T-cell (primary cell): ENCODE results near the gene BMERB1. TPM values are rescaled to one million over a fixed set of nuclear protein-coding genes. Genes with fewer than 3 reads are reported as not detected.

Source experiments
- ATAC-seq, 4 experiments: fragments of 200-7000 bp in 3 of 4; fragments of 150-1000 bp in 1 of 4; cut with Tn5 transposase; replicated peaks in 1 of 4; 1 replicate in 3 of 4; 2 replicates in 1 of 4; pipeline ENCODE4 v1.10.0; 2021; ENCODE audit warnings: moderate library complexity in 3 of 4, mild to moderate bottlenecking in 2 of 4, moderate number of reproducible peaks in 1 of 4
- CTCF ChIA-PET, 2 donors: fragments of 300-600 bp; sonication (Branson Sonifier 250); formaldehyde crosslinking; loops; one replicate each; lab custom pipeline; 2022; ENCODE audit warnings: antibody characterized with exemption in 2 of 2; lab: Charles Lee
- POLR2A ChIA-PET, 2 donors: fragments of 300-600 bp; sonication (Branson Sonifier 250); formaldehyde crosslinking; loops; one replicate each; lab custom pipeline; 2022; ENCODE audit warnings: antibody characterized with exemption in 2 of 2; lab: Charles Lee
- DNase-seq, 35 experiments: peaks; one replicate each; pipeline versions ENCODE4 v3.0.0 to v3.0.0-alpha.2; 2013 to 2023
- H3K27ac ChIP-seq: one replicate; pipeline ENCODE4 v1.5.1; 2013; ENCODE audit warnings: low read length
- H3K27me3 ChIP-seq, 2 experiments: replicated peaks in 1 of 2; 1 replicate in 1 of 2; 2 replicates in 1 of 2; pipeline versions ENCODE4 v1.6.1 to v1.7.0; 2013; ENCODE audit warnings: low read length in 1 of 2, mixed read lengths in 1 of 2; ENCODE audit not compliant: control insufficient read depth in 2 of 2, insufficient read depth in 2 of 2; ENCODE audit errors: extremely low read depth in 1 of 2
- H3K36me3 ChIP-seq, 2 donors: 1 replicate in 1 of 2; 2 replicates in 1 of 2; pipeline versions ENCODE4 v1.6.1 to v1.7.0; 2013; ENCODE audit warnings: low read length in 1 of 2; ENCODE audit not compliant: control insufficient read depth in 2 of 2, insufficient read depth in 1 of 2; ENCODE audit errors: extremely low read depth in 1 of 2
- H3K4me1 ChIP-seq, 2 experiments: 1 replicate in 1 of 2; 2 replicates in 1 of 2; pipeline versions ENCODE4 v1.6.1 to v1.7.0; 2013; ENCODE audit warnings: low read length in 2 of 2, mixed read lengths in 1 of 2; ENCODE audit not compliant: insufficient read depth in 2 of 2, control insufficient read depth in 1 of 2; ENCODE audit errors: extremely low read depth in 1 of 2
- H3K4me3 ChIP-seq, 2 donors: 1 replicate in 1 of 2; 2 replicates in 1 of 2; pipeline versions ENCODE4 v1.5.1 to v1.7.0; 2013; ENCODE audit warnings: mild to moderate bottlenecking in 2 of 2, low read length in 1 of 2, moderate library complexity in 1 of 2; ENCODE audit not compliant: control insufficient read depth in 1 of 2; ENCODE audit errors: extremely low read depth in 1 of 2
- H3K9me3 ChIP-seq: 2 replicates; pipeline ENCODE4 v1.7.0; 2013
- H3K27ac Mint-ChIP-seq, 2 donors: one replicate each; pipeline ENCODE4 v1.8.0; 2020 to 2021; ENCODE audit warnings: mild to moderate bottlenecking in 2 of 2, mixed read lengths in 2 of 2
- H3K27me3 Mint-ChIP-seq, 2 donors: one replicate each; pipeline ENCODE4 v1.8.0; 2021 to 2022; ENCODE audit warnings: mixed read lengths in 2 of 2
- H3K36me3 Mint-ChIP-seq: one replicate; pipeline ENCODE4 v1.8.0; 2021; ENCODE audit warnings: mixed read lengths
- H3K4me1 Mint-ChIP-seq, 3 donors: one replicate each; pipeline ENCODE4 v1.8.0; 2020 to 2022; ENCODE audit warnings: mixed read lengths in 3 of 3, mild to moderate bottlenecking in 1 of 3
- H3K4me3 Mint-ChIP-seq, 3 donors: one replicate each; pipeline ENCODE4 v1.8.0; 2020 to 2022; ENCODE audit warnings: mild to moderate bottlenecking in 3 of 3, mixed read lengths in 3 of 3, moderate library complexity in 3 of 3
- H3K9me3 Mint-ChIP-seq, 3 donors: one replicate each; pipeline ENCODE4 v1.8.0; 2020 to 2022; ENCODE audit warnings: mixed read lengths in 3 of 3
- WGBS: methylation state at CpG from one replicate; pipeline ENCODE4 v1.1.5; 2013; ENCODE audit warnings: missing lambda C conversion rate; ENCODE audit not compliant: insufficient coverage; 5-methylcytosine and 5-hydroxymethylcytosine counted together
- total RNA-seq, 35 experiments: library from RNA in 6 of 35; stranded (reverse) in 6 of 35; fragments of 120-200 nt in 1 of 35; gene quantifications; one replicate each; pipeline versions ENCODE4 v1.2.1 to v1.2.4 and lab custom pipeline; 2013 to 2026

BMERB1 gene
- total RNA-seq, 5 donors from 2014 or later (not counting 1 experiment from before 2014, with no cell fraction given) = 2.1 to 9.6 (median 5.6) TPM

- no peaks in the 10 kb centered on the region for H3K27me3 Mint-ChIP-seq
- DNase-seq (no peak), ATAC-seq (no peak)
- 86% methylated on average over 6 of the region's 12 CpGs for WGBS
- CTCF ChIA-PET = no interaction called here
- H3K4me1 Mint-ChIP-seq = peaks cover 0 to 4% (median 4%) of the 10 kb centered on the region in 3 donors
- no peaks in the 10 kb centered on the region for H3K36me3 ChIP-seq
- no peaks in the 10 kb centered on the region for H3K4me1 ChIP-seq
- no peak overlapping the region for H3K4me3 ChIP-seq
- no peak overlapping the region for H3K27ac ChIP-seq
- no peaks in the 10 kb centered on the region for H3K9me3 Mint-ChIP-seq
- no peaks in the 10 kb centered on the region for H3K27me3 ChIP-seq
- POLR2A ChIA-PET = no interaction called here
- H3K9me3 ChIP-seq = no peaks in the 10 kb centered on the region
- H3K27ac Mint-ChIP-seq = no peak overlapping the region
- no peak overlapping the region for H3K4me3 Mint-ChIP-seq
- no peaks in the 10 kb centered on the region for H3K36me3 Mint-ChIP-seq
These were observed 53.2 kb downstream of the BMERB1 start for GRCh38 chr16:15487336-15488284.

- Histone ChIP-seq H3K27ac (no peak overlapping the region), H3K9me3 (no peaks in the 10 kb centered on the region), H3K36me3 (no peaks in the 10 kb centered on the region), H3K4me1 (no peaks in the 10 kb centered on the region), H3K4me3 (no peak overlapping the region), H3K27me3 (no peaks in the 10 kb centered on the region)
- WGBS = 80% methylated on average over 2 of the region's 3 CpGs
- H3K4me1 Mint-ChIP-seq = peaks cover 0 to 4% (median 4%) of the 10 kb centered on the region in 3 donors
- no peak overlapping the region for H3K4me3 Mint-ChIP-seq
- H3K27me3 Mint-ChIP-seq = no peaks in the 10 kb centered on the region
- H3K9me3 Mint-ChIP-seq = no peaks in the 10 kb centered on the region
- POLR2A ChIA-PET = no interaction called here
- DNase-seq (no peak), ATAC-seq (no peak)
- no peaks in the 10 kb centered on the region for H3K36me3 Mint-ChIP-seq
- CTCF ChIA-PET = no interaction called here
- no peak overlapping the region for H3K27ac Mint-ChIP-seq
These were observed 54.6 kb downstream of the BMERB1 start for GRCh38 chr16:15489016-15489415.

- H3K27ac Mint-ChIP-seq = no peak overlapping the region
- DNase-seq = no peak
- Histone ChIP-seq H3K4me3 (no peak overlapping the region), H3K9me3 (no peaks in the 10 kb centered on the region), H3K27ac (no peak overlapping the region), H3K36me3 (no peaks in the 10 kb centered on the region), H3K4me1 (no peaks in the 10 kb centered on the region), H3K27me3 (no peaks in the 10 kb centered on the region)
- no peak for ATAC-seq
- ChIA-PET POLR2A (no interaction called here), CTCF (no interaction called here)
- H3K36me3 Mint-ChIP-seq = no peaks in the 10 kb centered on the region
- no peaks in the 10 kb centered on the region for H3K27me3 Mint-ChIP-seq
- WGBS = 84% methylated on average over 2 of the region's 5 CpGs
- no peak overlapping the region for H3K4me3 Mint-ChIP-seq
- H3K4me1 Mint-ChIP-seq = peaks cover 0 to 6% (median 4%) of the 10 kb centered on the region in 3 donors
- H3K9me3 Mint-ChIP-seq = no peaks in the 10 kb centered on the region
These were observed 55.8 kb downstream of the BMERB1 start for GRCh38 chr16:15490123-15490711.

GRCh38 chr16:15491411-15491810 is 57.0 kb downstream of the BMERB1 start:
- Mint-ChIP-seq H3K27me3 (no peaks in the 10 kb centered on the region), H3K27ac (no peak overlapping the region), H3K4me1 (peaks cover 0 to 6% (median 4%) of the 10 kb centered on the region in 3 donors), H3K9me3 (no peaks in the 10 kb centered on the region), H3K4me3 (no peak overlapping the region), H3K36me3 (no peaks in the 10 kb centered on the region)
- Histone ChIP-seq H3K27ac (no peak overlapping the region), H3K9me3 (no peaks in the 10 kb centered on the region), H3K27me3 (no peaks in the 10 kb centered on the region), H3K4me1 (no peaks in the 10 kb centered on the region), H3K36me3 (no peaks in the 10 kb centered on the region), H3K4me3 (no peak overlapping the region)
- WGBS = 82% methylated on average over 3 of the region's 4 CpGs
- no peak for ATAC-seq
- CTCF ChIA-PET = no interaction called here
- POLR2A ChIA-PET = no interaction called here
- DNase-seq = no peak

GRCh38 chr16:15492091-15492740 is 57.8 kb downstream of the BMERB1 start:
- H3K27me3 ChIP-seq = no peaks in the 10 kb centered on the region
- no peaks in the 10 kb centered on the region for H3K9me3 Mint-ChIP-seq
- POLR2A ChIA-PET = no interaction called here

GRCh38 chr16:15493466-15494180 is 59.2 kb downstream of the BMERB1 start:
- no peaks in the 10 kb centered on the region for H3K9me3 ChIP-seq
- ATAC-seq (no peak), DNase-seq (no peak)
- no peaks in the 10 kb centered on the region for H3K4me1 ChIP-seq
- no peak overlapping the region for H3K4me3 ChIP-seq
- H3K27me3 ChIP-seq = no peaks in the 10 kb centered on the region
- Mint-ChIP-seq H3K4me3 (no peak overlapping the region), H3K36me3 (no peaks in the 10 kb centered on the region), H3K27ac (no peak overlapping the region), H3K27me3 (no peaks in the 10 kb centered on the region), H3K4me1 (peaks cover 0 to 6% (median 4%) of the 10 kb centered on the region in 3 donors), H3K9me3 (no peaks in the 10 kb centered on the region)
- no peak overlapping the region for H3K27ac ChIP-seq
- WGBS = 66% methylated on average over 4 of the region's 9 CpGs
- CTCF ChIA-PET = no interaction called here
- no peaks in the 10 kb centered on the region for H3K36me3 ChIP-seq
- POLR2A ChIA-PET = no interaction called here

More at GRCh38 chr16:15492091-15492740, 57.8 kb downstream of the BMERB1 start:
- no peak overlapping the region for H3K27ac Mint-ChIP-seq
- DNase-seq (no peak), ATAC-seq (no peak)
- Histone ChIP-seq H3K9me3 (no peaks in the 10 kb centered on the region), H3K4me3 (no peak overlapping the region), H3K36me3 (no peaks in the 10 kb centered on the region), H3K27ac (no peak overlapping the region), H3K4me1 (no peaks in the 10 kb centered on the region)
- H3K4me3 Mint-ChIP-seq = no peak overlapping the region
- H3K36me3 Mint-ChIP-seq = no peaks in the 10 kb centered on the region
- no peaks in the 10 kb centered on the region for H3K27me3 Mint-ChIP-seq
- H3K4me1 Mint-ChIP-seq = peaks cover 0 to 6% (median 4%) of the 10 kb centered on the region in 3 donors
- 67% methylated on average over 3 of the region's 8 CpGs for WGBS
- CTCF ChIA-PET = no interaction called here
